DOHH2 (cell line): ENCODE results near the gene UPF3A.

Source experiments
- H3F3A ChIP-seq: fragments of 200-600 bp; sonication (generic), shearing (Covaris generic); 2 replicates; pipeline ENCODE4 v1.6.0; 2016; ENCODE audit warnings: antibody characterized with exemption, mild to moderate bottlenecking; ENCODE audit not compliant: control insufficient read depth, insufficient read depth
- H3K27ac ChIP-seq: fragments of 200-600 bp; sonication (generic); 2 replicates; pipeline ENCODE4 v1.5.1; 2014; ENCODE audit warnings: low read depth, mild to moderate bottlenecking, low read length, moderate library complexity
- H3K27me3 ChIP-seq: fragments of 200-600 bp; sonication (generic); 2 replicates; pipeline ENCODE4 v1.6.1; 2014; ENCODE audit warnings: mild to moderate bottlenecking, low read length, mixed read lengths; ENCODE audit not compliant: control insufficient read depth
- H3K36me3 ChIP-seq: fragments of 200-600 bp; sonication (generic); 2 replicates; pipeline ENCODE4 v1.6.1; 2014; ENCODE audit warnings: mild to moderate bottlenecking, low read length, moderate library complexity, mixed read lengths; ENCODE audit not compliant: control insufficient read depth
- H3K4me1 ChIP-seq: fragments of 200-600 bp; sonication (generic); 2 replicates; pipeline ENCODE4 v1.6.1; 2014; ENCODE audit warnings: mild to moderate bottlenecking, low read length, mixed read lengths; ENCODE audit not compliant: control insufficient read depth
- H3K4me2 ChIP-seq: fragments of 200-600 bp; sonication (generic); 2 replicates; pipeline ENCODE4 v1.6.0; 2014; ENCODE audit warnings: mild to moderate bottlenecking, low read length, moderate library complexity
- H3K4me3 ChIP-seq: fragments of 200-600 bp; sonication (generic); 2 replicates; pipeline ENCODE4 v1.5.1; 2014; ENCODE audit warnings: mild to moderate bottlenecking, low read length, mixed read lengths
- H3K79me2 ChIP-seq: fragments of 200-600 bp; sonication (generic); 2 replicates; pipeline ENCODE4 v1.6.1; 2014; ENCODE audit warnings: mild to moderate bottlenecking, low read length, mixed read lengths; ENCODE audit not compliant: control insufficient read depth
- H3K9me2 ChIP-seq: fragments of 200-600 bp; sonication (generic); replicated peaks from 2 replicates; pipeline ENCODE4 v1.6.1; 2014; ENCODE audit warnings: mild to moderate bottlenecking, low read length, mixed read lengths; ENCODE audit not compliant: control insufficient read depth
- H3K9me3 ChIP-seq: fragments of 200-600 bp; sonication (generic); 2 replicates; pipeline ENCODE4 v1.6.1; 2014; ENCODE audit warnings: antibody characterized with exemption, low read length, mixed read lengths; ENCODE audit not compliant: control insufficient read depth, insufficient read depth
- H4K20me1 ChIP-seq: fragments of 200-600 bp; sonication (generic); 2 replicates; pipeline ENCODE4 v1.6.0; 2014; ENCODE audit warnings: low read depth, mild to moderate bottlenecking, antibody characterized with exemption, low read length, moderate library complexity; ENCODE audit not compliant: control insufficient read depth, insufficient read depth
- CTCF ChIP-seq: fragments of 200-600 bp; sonication (generic); IDR thresholded peaks from one replicate; pipeline ENCODE4 v1.5.1; 2014; ENCODE audit warnings: antibody characterized with exemption, mild to moderate bottlenecking, low read depth, low read length; ENCODE audit not compliant: poor library complexity, severe bottlenecking
- EZH2phosphoT487 ChIP-seq: fragments of 200-600 bp; sonication (generic); IDR thresholded peaks from 2 replicates; pipeline ENCODE4 v1.6.1; 2017; ENCODE audit warnings: borderline replicate concordance, mild to moderate bottlenecking, antibody characterized with exemption, low read length, moderate library complexity, mixed read lengths

The UPF3A gene

GRCh38 chr13:114264886-114265611 is 16.4 kb upstream of the UPF3A start:
- Histone ChIP-seq H3K27ac (no peak overlapping the region), H3K27me3 (no peaks in the 10 kb centered on the region), H4K20me1 (no peaks in the 10 kb centered on the region), H3K9me2 (no peaks in the 10 kb centered on the region), H3K9me3 (no peaks in the 10 kb centered on the region), H3K4me3 (no peak overlapping the region), H3F3A (no peaks in the 10 kb centered on the region), H3K4me1 (no peaks in the 10 kb centered on the region), H3K79me2 (no peaks in the 10 kb centered on the region), H3K4me2 (no peak overlapping the region), H3K36me3 (peaks cover 87% of the 10 kb centered on the region)
- TF ChIP-seq EZH2phosphoT487 (no peak), CTCF (no peak)

DNA sequence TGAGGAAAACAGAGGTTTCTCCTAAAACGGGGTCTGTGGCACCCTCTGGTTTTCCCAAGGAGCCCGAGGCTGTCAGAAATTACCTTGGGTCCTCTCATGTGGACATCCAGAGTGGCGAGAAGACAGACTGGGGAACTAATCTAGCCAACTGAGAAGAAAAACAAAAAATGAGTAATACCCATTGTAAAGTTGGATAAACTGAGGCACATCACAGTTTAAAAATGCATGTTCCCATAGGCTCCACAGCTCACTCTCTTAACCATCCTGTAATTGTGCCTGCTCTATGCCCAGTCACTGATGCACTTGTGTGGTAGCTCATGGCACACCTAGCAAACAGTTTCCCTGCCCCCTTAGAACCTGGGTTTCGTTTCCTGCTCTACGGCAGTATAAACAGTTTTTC is 15.2 kb upstream of the UPF3A start:
- Histone ChIP-seq H3K4me1 (no peaks in the 10 kb centered on the region), H3K27me3 (no peaks in the 10 kb centered on the region)

DNA sequence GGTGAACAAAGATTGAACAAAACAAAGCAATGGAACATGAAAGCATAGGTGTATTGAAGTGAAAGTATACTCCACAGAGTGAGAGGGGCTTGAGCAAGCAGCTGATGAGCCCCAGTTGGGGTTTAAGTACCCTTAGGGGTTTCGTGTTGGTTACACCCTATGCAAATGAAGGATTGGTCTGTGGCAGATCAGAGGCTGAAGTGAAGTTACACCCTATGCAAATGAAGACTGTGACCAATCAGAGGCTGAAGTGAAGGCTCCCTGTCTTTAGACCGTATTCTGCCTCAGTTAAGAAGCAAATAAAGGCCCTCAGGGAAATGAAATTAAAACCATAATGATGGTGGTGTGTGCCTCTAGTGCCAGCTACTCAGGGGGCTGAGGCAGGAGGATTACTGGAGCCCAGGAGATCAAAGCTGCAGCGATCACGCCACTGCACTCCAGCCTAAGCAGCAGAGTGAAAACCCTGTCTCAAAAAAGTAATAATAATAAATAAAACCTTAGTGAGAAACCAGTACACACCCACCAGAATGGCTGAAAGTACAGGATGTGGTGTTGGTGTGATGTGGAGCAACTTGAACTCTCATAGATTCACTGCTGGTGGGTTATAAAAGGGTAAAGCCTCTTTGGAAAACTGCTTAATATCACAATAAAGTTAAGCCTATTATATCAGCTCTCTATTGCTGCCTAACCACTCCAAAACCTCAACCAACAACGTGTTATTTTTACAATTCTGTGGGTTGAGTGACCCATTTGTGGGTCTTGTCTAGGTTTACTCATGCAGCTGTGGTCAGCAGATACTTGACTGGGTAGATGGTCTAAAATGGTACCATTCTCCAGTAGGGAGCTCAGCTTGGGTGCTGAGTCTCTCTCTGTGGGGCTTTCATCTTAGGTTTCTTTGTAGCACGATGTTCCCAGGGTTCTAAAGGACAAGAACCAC is 12.8 kb upstream of the UPF3A start:
- Histone ChIP-seq H3F3A (no peaks in the 10 kb centered on the region), H3K4me3 (no peak overlapping the region), H3K9me2 (no peaks in the 10 kb centered on the region), H3K79me2 (no peaks in the 10 kb centered on the region), H4K20me1 (no peaks in the 10 kb centered on the region), H3K9me3 (no peaks in the 10 kb centered on the region), H3K27me3 (no peaks in the 10 kb centered on the region), H3K36me3 (peaks cover 76% of the 10 kb centered on the region), H3K4me1 (no peaks in the 10 kb centered on the region), H3K4me2 (no peak overlapping the region), H3K27ac (no peak overlapping the region)
- no peak for TF ChIP-seq EZH2phosphoT487
- no peak for TF ChIP-seq CTCF

More for the DNA sequence above, 15.2 kb upstream of the UPF3A start:
- Histone ChIP-seq H3K79me2 (no peaks in the 10 kb centered on the region), H3K36me3 (peaks cover 81% of the 10 kb centered on the region), H3K9me3 (no peaks in the 10 kb centered on the region), H3K27ac (no peak overlapping the region), H3K4me2 (no peak overlapping the region), H4K20me1 (no peaks in the 10 kb centered on the region), H3F3A (no peaks in the 10 kb centered on the region), H3K4me3 (no peak overlapping the region), H3K9me2 (no peaks in the 10 kb centered on the region)
- TF ChIP-seq EZH2phosphoT487 (no peak), CTCF (no peak)
